ENCODE results near the gene IVD. TPM values are rescaled to one million over a fixed set of nuclear protein-coding genes. Genes with fewer than 3 reads are reported as not detected.
A peak's percentile ranks its signal among the peaks of the same experiment; 100 is the strongest.

Gene IVD
- total RNA-seq, 1 experiment from 2014 or later, result 22.3 TPM

DNA sequence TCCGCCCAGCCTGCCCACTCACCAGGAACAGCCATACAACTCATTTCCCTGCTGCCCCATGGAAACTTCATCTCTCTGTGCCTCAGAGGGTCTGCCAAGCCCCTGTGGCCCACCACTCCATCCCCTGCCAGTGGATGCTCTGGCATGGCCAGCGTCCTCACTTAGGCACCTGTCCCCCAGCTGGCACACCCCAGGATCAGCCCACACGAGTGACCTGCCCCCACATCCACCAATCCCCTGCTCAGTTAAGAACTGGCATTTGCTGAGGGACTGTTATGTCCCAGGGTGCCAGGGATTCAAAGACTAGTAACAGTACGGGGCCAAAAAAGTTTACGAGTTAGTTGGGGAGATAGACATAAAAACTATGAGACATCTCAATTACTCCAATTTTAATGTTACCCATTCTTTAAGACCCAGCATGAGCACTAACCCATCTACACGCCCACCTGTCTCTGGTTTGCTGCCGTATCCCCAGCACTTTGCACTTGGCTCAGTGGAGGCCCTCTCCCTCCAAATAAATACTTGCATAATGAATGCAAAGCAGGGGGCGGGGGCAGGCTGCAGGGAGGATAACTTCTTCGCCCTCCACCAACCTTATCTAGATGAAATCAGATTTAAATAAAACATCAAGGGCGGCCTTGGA, 23.6 kb downstream of the IVD start:
- Histone ChIP-seq H3K9me3 (replicated peaks) (no peaks in the 10 kb centered on the region), H3K27me3 (replicated peaks) (no peaks in the 10 kb centered on the region; the same call in 1 of the 2 replicates), H3K4me1 (replicated peaks) (no peaks in the 10 kb centered on the region), H3K36me3 (no peaks in the 10 kb centered on the region), H3K27ac (no peak overlapping the region), H3K4me3 (no peak overlapping the region)
- DNase-seq (ENCODE audit: low read depth in 1 of 2, low spot score in 2 of 2), result no peak

DNA sequence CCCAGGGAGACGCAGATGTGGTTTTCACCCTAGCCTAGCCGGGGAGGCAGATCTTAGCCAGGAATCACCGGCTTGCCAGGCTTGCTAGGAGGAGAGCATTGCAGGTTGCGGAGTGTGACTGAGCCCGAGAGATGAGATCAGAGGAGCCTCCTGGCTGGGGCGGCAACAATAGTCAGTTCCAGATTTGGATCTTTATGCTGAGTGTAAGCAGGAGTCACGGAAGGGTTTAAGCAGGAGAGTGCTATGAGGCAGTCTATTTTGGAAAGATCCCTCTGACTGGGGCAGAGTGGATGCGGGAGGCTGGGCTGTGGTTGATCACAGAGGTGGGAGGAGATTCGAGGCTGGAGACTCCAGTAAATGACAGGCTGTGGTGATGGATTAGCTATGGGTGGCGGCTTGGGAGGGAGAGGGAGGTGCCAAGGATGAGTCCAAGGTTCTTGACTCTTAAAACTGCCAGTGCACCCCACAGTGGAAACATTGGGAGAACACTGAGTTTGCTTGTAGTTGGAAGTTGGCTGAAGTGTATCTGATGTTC, 24.7 kb downstream of the IVD start:
- no peak for DNase-seq (ENCODE audit: low read depth in 1 of 2, low spot score in 2 of 2)
- Histone ChIP-seq H3K9me3 (replicated peaks) (no peaks in the 10 kb centered on the region), H3K27me3 (replicated peaks) (peaks cover under 1% of the 10 kb centered on the region), H3K4me1 (replicated peaks) (no peaks in the 10 kb centered on the region), H3K36me3 (no peaks in the 10 kb centered on the region), H3K27ac (no peak overlapping the region), H3K4me3 (no peak overlapping the region)

DNA sequence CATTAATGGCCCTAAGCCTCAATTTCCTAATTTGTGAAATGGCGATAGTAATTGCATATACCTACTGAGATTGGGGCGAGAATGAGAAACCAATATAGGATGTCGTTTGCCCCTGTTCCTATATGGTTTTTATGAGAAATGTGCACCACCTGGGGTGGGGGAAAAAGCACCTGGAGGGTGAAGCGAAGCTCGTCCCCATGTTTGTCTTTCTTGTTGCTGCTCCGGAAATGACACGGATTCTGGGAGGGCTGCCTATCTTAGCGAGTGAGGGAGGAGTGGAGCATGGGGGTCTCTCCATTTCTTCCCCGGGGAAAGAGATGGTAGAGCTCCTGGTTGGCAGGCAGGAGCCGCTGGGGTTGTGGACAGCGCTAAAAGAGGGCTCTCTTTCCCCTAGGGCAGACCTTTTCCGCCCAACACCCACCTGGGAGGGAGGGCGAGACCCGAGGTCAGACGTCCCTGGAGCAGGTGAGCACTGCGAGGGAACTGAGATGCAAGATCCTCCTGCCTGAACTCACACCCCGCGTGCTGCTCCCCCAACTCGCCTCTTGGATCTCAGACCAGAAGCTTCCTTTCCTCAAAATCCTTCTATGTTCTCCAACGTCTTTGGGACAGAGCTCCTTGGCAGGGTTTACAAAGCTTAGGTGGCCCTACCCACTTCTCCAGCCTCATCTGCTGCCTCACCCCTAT, 29.6 kb downstream of the IVD start:
- no peaks in the 10 kb centered on the region for H3K9me3 ChIP-seq (replicated peaks)
- no peak overlapping the region for H3K4me3 ChIP-seq
- DNase-seq (ENCODE audit: low read depth in 1 of 2, low spot score in 2 of 2), result no peak
- H3K27me3 ChIP-seq (replicated peaks), result peaks cover 39% of the 10 kb centered on the region
- H3K36me3 ChIP-seq, result no peaks in the 10 kb centered on the region; the same call in 1 of the 2 replicates
- peaks cover 23% of the 10 kb centered on the region for H3K4me1 ChIP-seq (replicated peaks)
- H3K27ac ChIP-seq, result no peak overlapping the region

DNA sequence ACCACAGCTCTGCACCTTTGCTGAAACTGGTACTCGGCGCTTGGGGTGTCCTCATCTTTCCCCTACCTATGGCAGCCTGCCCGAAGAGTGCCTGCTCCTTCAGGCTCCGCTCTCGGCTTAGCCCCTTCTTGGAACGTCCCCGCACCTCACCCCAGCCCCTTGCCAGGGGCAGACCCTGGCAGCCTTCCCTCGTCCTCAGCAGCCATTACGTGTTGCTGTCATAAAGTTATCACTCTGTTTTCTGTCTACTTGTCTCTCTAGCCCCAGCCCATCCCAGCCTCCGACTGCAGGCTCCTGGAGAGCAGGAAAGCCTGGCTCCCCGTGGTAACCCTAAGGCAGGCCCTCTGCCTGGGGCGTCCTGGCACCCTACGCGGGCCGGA, 30.1 kb downstream of the IVD start:
- Histone ChIP-seq H3K36me3 (no peaks in the 10 kb centered on the region; the same call in 1 of the 2 replicates), H3K4me1 (replicated peaks) (peaks cover 24% of the 10 kb centered on the region), H3K9me3 (replicated peaks) (no peaks in the 10 kb centered on the region), H3K27ac (no peak overlapping the region), H3K4me3 (peak overlapping the region; percentile 32), H3K27me3 (replicated peaks) (peaks cover 40% of the 10 kb centered on the region)
- DNase-seq (ENCODE audit: low read depth in 1 of 2, low spot score in 2 of 2), result no peak

DNA sequence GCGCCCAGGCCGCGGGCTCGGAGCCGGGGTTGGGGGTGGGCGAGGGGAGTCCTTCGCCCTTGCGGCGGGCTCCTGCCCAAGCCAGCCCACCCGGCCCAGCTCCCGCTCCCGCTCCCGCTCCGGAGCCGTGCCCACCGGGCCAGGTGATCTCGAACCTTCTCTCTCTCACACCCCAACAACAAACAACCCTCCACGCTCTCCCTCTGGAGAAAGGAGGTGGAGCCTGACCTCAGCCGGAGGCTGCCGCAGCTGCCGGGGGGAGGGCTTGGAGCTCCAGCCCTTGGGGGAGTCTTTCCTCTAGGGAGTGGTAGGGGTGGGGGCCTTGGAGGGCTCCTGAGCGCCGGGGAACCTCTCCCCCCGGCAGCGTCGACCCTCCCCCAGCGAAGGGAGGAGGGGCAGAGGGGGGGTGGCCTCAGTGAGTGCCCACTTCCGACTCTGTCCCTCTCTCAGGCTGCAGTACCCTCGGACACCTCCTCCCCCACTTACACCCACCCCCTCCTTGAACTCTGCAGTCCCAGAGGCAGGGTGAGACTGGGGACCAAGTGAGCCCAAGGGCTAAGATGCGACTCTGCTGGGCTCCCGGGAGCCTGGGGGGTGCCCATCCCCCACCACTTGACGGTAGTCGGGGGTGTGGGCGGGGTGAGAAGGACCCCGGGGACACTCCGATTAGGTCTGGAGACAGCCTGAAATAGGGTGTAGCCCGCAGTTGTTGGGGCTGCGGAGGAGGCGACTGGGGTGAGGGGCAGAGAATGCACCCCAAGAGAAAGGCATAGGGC, 30.7 kb downstream of the IVD start:
- H3K4me3 ChIP-seq, result peak overlapping the region; percentile 32
- H3K27me3 ChIP-seq (replicated peaks), result peaks cover 40% of the 10 kb centered on the region

DNA sequence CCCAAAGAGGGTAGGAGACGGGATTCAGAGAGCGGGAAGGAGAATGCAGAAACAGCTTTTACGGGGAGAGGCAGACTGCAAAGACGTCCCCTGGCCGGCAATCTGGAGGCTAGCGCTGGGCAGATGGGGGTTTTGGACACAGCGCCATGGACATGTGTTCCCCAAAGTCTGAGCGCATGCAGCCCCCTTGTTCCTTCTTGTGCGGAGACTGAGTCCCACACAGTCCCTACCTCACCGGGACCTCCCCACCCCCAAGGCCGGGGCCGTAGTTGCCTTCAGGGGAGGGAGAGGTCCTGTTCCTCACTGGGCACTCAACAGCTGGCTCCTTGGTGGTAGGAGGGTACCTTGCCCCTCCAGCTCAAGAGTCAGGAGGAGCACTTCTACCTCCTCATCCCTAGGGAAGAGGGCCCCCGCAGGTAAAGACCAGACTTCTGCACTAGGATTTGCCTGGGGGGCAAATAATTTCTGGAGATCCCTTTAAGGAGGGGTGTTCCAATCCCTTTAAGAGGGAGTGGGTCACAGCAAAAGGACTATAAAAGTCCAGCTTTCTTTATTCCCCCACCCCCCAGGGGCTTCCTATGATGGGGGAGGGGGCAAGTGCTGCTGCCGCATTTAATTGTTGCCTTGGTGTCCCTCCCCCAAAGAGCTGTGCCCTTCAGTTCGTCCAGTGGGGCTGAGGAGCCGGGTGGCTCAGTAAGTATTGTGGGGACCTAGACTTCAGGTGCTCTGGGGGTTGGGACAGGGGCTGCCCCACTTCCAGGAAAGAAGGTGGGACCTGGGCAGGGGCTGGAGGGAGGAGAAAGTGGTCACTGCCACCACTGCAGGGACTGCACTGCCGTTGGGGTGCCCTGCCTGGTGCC, 31.5 kb downstream of the IVD start:
- H3K4me1 ChIP-seq (replicated peaks), result peaks cover 28% of the 10 kb centered on the region
- peaks cover 4% of the 10 kb centered on the region for H3K36me3 ChIP-seq
- H3K9me3 ChIP-seq (replicated peaks), result 0 out of 2 replicates have a peak, but pooled peaks cover 2% of the 10 kb centered on the region
- no peak for DNase-seq (ENCODE audit: low read depth in 1 of 2, low spot score in 2 of 2)
- H3K27me3 ChIP-seq (replicated peaks), result peaks cover 40% of the 10 kb centered on the region
- H3K27ac ChIP-seq, result no peak overlapping the region
- no peak overlapping the region for H3K4me3 ChIP-seq

More for the DNA sequence above, 30.7 kb downstream of the IVD start:
- Histone ChIP-seq H3K27ac (no peak overlapping the region), H3K4me1 (replicated peaks) (peaks cover 24% of the 10 kb centered on the region), H3K9me3 (replicated peaks) (0 out of 2 replicates have a peak, but pooled peaks cover 2% of the 10 kb centered on the region), H3K36me3 (peaks cover 3% of the 10 kb centered on the region)
- DNase-seq (ENCODE audit: low read depth in 1 of 2, low spot score in 2 of 2), result no peak

DNA sequence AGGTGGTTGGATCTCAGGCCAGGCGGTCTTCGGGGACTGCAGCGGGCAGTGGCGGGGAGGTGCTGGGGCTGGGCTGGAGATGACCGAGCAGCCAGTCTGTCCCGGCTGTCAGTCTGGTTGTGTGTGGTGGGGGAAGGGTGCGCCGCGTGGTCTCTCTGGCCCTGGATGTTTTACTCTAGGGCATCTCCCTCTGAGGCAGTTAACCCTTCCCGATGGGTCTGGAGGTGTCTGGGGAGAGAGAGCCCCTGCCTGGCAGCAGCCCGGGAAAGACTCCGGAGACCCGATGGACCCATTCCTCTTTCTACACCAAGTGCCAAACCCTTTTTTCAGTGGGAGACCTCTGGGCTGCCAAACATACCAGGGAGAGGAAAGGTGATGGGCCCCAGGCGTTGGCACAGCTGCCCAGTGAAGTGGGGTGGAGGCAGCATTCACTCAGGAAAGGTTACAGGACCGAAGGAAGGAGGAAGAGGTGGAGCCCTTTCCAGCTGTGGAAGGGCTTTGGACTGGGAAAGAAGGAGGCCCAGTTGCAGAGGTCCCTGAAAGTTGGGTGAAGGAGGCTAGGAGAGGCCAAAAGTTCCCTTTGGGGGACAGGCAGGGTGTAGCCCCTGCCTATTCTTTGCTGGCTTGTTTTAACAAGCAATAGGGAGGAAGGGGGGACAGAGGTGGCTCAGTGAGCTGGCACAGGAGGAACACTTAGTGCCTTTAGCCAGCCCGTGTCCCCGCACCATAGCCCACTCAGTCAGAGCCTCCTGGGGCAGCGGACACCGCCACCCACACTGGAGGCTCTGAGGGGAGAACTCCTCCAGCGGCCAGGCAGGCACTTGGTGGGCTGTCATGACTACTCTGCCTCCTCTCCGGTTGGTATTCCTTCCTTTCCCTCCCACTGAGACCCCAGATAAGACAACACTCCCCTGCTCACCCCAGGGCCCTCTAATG, 32.4 kb downstream of the IVD start:
- Histone ChIP-seq H3K27ac (no peak overlapping the region), H3K4me1 (replicated peaks) (peaks cover 32% of the 10 kb centered on the region), H3K4me3 (no peak overlapping the region), H3K36me3 (peaks cover 4% of the 10 kb centered on the region), H3K27me3 (replicated peaks) (peaks cover 40% of the 10 kb centered on the region), H3K9me3 (replicated peaks) (0 out of 2 replicates have a peak, but pooled peaks cover 2% of the 10 kb centered on the region)
- DNase-seq (ENCODE audit: low read depth in 1 of 2, low spot score in 2 of 2), result no peak

DNA sequence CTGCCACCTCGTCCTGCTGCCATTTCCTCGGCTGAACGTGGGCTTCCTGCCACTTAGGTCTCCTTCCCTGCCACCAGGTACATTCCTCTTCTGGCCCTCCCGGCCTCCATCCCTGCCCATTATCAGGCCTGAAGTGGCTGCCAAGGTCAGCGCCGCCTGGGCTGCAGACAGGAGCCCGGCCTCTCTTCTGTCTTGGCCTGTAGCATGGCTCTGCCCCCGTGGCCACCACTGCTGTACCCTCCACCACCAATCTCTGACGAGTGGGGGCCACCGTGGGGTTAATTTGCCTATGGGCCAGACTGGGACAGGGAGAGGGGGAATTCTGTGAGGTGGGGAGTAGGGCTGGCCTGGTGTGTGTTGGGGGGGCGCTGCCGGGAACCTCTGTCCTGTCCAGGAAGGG, 33.1 kb downstream of the IVD start:
- peaks cover 40% of the 10 kb centered on the region for H3K27me3 ChIP-seq (replicated peaks)
- no peak overlapping the region for H3K4me3 ChIP-seq
- no peak for DNase-seq (ENCODE audit: low read depth in 1 of 2, low spot score in 2 of 2)
- H3K9me3 ChIP-seq (replicated peaks), result 0 out of 2 replicates have a peak, but pooled peaks cover 2% of the 10 kb centered on the region
- H3K36me3 ChIP-seq, result peaks cover 4% of the 10 kb centered on the region
- H3K4me1 ChIP-seq (replicated peaks), result peaks cover 32% of the 10 kb centered on the region
- no peak overlapping the region for H3K27ac ChIP-seq

DNA sequence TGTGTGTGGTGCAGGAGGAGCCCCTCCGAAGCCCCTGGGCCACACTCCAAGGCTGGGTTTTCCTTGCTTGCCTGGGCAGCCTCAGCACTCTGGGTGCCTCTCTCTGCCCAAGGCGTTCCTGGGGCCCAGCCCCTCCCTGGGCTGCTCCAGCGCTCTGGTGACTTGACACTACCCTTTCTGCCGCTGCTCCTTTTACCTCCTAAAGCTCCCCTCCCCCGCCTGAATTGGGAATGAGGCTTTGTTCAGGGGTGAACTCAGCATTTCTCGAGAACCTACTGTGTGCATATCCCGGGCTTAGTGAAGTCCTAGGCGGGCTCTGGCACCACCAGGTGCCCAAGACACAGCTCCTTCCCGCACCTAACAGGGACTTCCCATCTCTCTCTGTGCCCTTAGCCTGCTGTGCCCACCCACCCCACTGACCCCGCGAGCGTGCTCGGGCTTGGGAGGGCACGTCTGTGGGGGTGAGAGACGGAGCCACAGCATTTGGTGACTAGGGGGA, 33.9 kb downstream of the IVD start:
- Histone ChIP-seq H3K4me3 (peak overlapping the region; percentile 93; the same call in 1 of the 2 replicates), H3K36me3 (peaks cover 4% of the 10 kb centered on the region), H3K27me3 (replicated peaks) (peaks cover 40% of the 10 kb centered on the region), H3K9me3 (replicated peaks) (0 out of 2 replicates have a peak, but pooled peaks cover 2% of the 10 kb centered on the region), H3K27ac (no peak overlapping the region), H3K4me1 (replicated peaks) (peaks cover 33% of the 10 kb centered on the region)
- no peak for DNase-seq (ENCODE audit: low read depth in 1 of 2, low spot score in 2 of 2)

DNA sequence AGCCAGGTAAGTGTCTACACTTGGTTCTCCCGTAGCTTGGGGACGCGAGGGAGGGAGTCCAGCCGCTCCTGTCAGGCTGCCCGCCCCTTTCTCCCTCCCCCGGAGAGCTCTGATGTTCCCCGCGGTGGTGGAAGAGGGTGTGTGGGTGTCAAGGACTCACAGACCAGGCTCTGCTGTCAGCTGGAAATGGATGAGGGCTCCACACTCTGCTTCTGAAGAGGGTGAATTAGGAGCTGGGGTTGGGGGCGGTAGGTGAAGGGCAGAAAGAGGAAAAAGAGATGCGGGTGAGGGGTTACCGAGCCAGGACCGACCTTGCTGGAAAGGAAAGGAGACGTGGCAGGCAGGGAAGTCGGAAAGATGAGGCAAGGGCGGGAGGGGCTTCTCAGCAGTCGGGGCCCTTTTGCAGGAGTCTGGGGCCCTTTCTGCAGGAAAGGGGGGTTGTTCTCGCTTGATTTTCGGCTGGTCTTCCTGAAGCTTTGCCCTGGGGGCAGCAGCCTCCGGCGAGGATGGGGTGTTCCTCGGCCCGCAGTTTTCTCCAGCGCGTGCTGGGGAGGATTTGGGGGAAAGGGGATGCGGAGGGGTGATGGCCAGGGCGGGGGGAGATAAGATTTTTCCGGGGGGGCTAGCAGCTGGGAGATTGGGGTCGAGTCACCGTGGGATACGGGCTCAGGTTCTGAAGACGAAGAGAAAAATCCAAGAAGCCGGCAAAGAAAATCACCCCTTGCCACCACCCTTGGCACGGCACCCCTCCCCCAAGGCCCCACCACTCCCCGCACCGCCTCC, 34.6 kb downstream of the IVD start:
- peak overlapping the region; percentile 93 for H3K4me3 ChIP-seq
- no peak overlapping the region for H3K27ac ChIP-seq
- peak; percentile 38 to 56 for DNase-seq (ENCODE audit: low read depth in 1 of 2, low spot score in 2 of 2)
- H3K9me3 ChIP-seq (replicated peaks), result 0 out of 2 replicates have a peak, but pooled peaks cover 2% of the 10 kb centered on the region
- peaks cover 4% of the 10 kb centered on the region for H3K36me3 ChIP-seq
- peaks cover 40% of the 10 kb centered on the region for H3K27me3 ChIP-seq (replicated peaks)
- peaks cover 39% of the 10 kb centered on the region for H3K4me1 ChIP-seq (replicated peaks)

DNA sequence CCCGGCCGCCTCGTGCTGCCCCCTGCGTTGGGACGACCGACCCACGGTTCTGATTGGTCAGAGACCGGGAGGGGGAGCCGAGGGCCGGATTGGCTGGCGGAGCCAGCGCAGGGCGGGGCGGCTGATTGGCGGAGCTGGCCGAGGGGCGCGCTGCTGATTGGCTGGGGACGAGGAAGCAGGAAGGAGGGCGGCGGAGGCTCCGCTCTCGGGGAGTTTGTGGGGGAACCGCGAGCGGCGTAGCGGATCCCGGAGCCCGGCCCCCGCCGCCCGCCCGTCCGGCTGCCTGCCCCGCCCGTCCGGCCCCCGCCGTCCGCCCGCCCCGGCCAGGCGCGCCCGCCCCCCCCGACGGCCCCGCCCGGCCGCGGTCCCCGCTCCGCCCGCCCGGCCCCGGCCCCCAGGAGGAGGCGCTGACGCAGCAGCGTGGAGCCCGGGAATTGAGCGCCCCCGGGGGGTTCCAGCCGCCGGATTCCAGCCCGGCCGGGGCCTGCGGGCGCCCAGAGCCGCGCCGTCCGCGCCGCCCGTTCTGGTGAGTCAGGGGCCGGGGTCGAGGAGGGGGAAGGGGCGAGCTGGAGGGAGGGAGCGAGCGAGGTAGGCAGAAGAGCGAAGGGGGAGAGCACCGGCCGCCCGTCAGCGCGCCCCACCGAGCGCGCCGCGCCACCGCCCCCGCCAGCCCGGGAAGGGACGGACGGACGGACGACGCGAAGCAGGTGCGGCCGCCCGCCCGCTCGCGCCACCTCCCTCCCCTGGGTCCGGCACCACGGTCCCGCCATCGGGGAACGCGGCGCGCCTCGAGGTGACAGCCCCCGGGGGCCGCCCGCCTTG, 35.4 kb downstream of the IVD start, which contains the start of gene BAHD1:
BAHD1 (plus strand) TSS at position 211 of the 822 bp plus-strand sequence. CDS start 17,512 bp downstream, outside the sequence.
- Histone ChIP-seq H3K27me3 (replicated peaks) (peaks cover 33% of the 10 kb centered on the region), H3K36me3 (peaks cover 4% of the 10 kb centered on the region), H3K4me3 (peak within 1 kb of the TSS; percentile 93), H3K27ac (0 out of 2 replicates have a peak within 1 kb of the TSS, but pooled peaks have one; percentile 50), H3K4me1 (replicated peaks) (peaks cover 43% of the 10 kb centered on the region), H3K9me3 (replicated peaks) (0 out of 2 replicates have a peak, but pooled peaks cover 2% of the 10 kb centered on the region)
- peak; percentile 84 to 98 for DNase-seq (ENCODE audit: low read depth in 1 of 2, low spot score in 2 of 2)

Data from SJSA1 (cell line).